CD4-positive, CD25-positive, alpha-beta regulatory T cell (primary cell): ENCODE data around the gene CD6. TPM values are rescaled to one million over a fixed set of nuclear protein-coding genes. Genes with fewer than 3 reads are reported as not detected.

Experiments used
- ATAC-seq, 2 donors: fragments of 150-1000 bp; cut with Tn5 transposase; one replicate each; pipeline ENCODE4 v1.10.0; 2021; ENCODE audit warnings: low read depth in 2 of 2, moderate number of reproducible peaks in 2 of 2, moderate library complexity in 1 of 2
- DNase-seq, 3 donors: peaks; one replicate each; pipeline versions ENCODE4 v3.0.0 to v3.0.0-alpha.2; 2012 to 2022; ENCODE audit warnings: mixed read lengths in 1 of 3
- H3K27ac ChIP-seq: one replicate; pipeline ENCODE4 v1.7.0; 2013; ENCODE audit warnings: mild to moderate bottlenecking, low read length; ENCODE audit not compliant: insufficient read depth, poor library complexity, severe bottlenecking
- H3K27me3 ChIP-seq: one replicate; pipeline ENCODE4 v1.7.0; 2013; ENCODE audit warnings: low read length; ENCODE audit not compliant: control insufficient read depth, insufficient read depth
- H3K36me3 ChIP-seq: one replicate; pipeline ENCODE4 v1.7.0; 2013; ENCODE audit warnings: mild to moderate bottlenecking, low read length, moderate library complexity; ENCODE audit not compliant: control insufficient read depth, insufficient read depth
- H3K4me1 ChIP-seq: 2 replicates; pipeline ENCODE4 v1.7.0; 2013; ENCODE audit warnings: mild to moderate bottlenecking, low read length; ENCODE audit not compliant: insufficient read depth, control insufficient read depth, poor library complexity, severe bottlenecking
- H3K4me3 ChIP-seq: one replicate; pipeline ENCODE4 v1.7.0; 2013; ENCODE audit warnings: low read depth, mild to moderate bottlenecking, low read length, moderate library complexity
- H3K9me3 ChIP-seq, 2 experiments: 1 replicate in 1 of 2; 2 replicates in 1 of 2; pipeline ENCODE4 v1.7.0; 2013; ENCODE audit warnings: low read length in 2 of 2, mild to moderate bottlenecking in 1 of 2, moderate library complexity in 1 of 2; ENCODE audit not compliant: control insufficient read depth in 2 of 2
- H3K27ac Mint-ChIP-seq, 3 donors: one replicate each; pipeline ENCODE4 v1.8.0; 2020 to 2022; ENCODE audit warnings: mild to moderate bottlenecking in 3 of 3, mixed read lengths in 3 of 3, moderate library complexity in 2 of 3
- H3K27me3 Mint-ChIP-seq: one replicate; pipeline ENCODE4 v1.8.0; 2022; ENCODE audit warnings: mild to moderate bottlenecking, mixed read lengths
- H3K36me3 Mint-ChIP-seq: one replicate; pipeline ENCODE4 v1.8.0; 2020; ENCODE audit warnings: mixed read lengths
- H3K4me1 Mint-ChIP-seq, 4 donors: one replicate each; pipeline ENCODE4 v1.8.0; 2020 to 2022; ENCODE audit warnings: mixed read lengths in 4 of 4, mild to moderate bottlenecking in 1 of 4
- H3K4me3 Mint-ChIP-seq, 4 donors: one replicate each; pipeline ENCODE4 v1.8.0; 2020 to 2022; ENCODE audit warnings: mild to moderate bottlenecking in 4 of 4, mixed read lengths in 4 of 4, moderate library complexity in 3 of 4
- H3K9me3 Mint-ChIP-seq, 7 donors: one replicate each; pipeline ENCODE4 v1.8.0; 2020 to 2022; ENCODE audit warnings: mixed read lengths in 7 of 7, mild to moderate bottlenecking in 3 of 7, moderate library complexity in 2 of 7
- polyA plus RNA-seq, 4 donors: library from polyadenylated mRNA; unstranded; fragments of 300-500 nt; fragmentation: Illumina TruSeq; gene quantifications; one replicate each; pipeline ENCODE4 v1.2.3, GENCODE V29; 2021
- total RNA-seq: library from RNA; stranded (reverse); gene quantifications from one replicate; pipeline ENCODE4 v1.2.3, GENCODE V29; 2022

The CD6 gene
- total and polyA plus RNA-seq, 5 donors from 2014 or later: 108 to 398 (median 138) TPM

DNA sequence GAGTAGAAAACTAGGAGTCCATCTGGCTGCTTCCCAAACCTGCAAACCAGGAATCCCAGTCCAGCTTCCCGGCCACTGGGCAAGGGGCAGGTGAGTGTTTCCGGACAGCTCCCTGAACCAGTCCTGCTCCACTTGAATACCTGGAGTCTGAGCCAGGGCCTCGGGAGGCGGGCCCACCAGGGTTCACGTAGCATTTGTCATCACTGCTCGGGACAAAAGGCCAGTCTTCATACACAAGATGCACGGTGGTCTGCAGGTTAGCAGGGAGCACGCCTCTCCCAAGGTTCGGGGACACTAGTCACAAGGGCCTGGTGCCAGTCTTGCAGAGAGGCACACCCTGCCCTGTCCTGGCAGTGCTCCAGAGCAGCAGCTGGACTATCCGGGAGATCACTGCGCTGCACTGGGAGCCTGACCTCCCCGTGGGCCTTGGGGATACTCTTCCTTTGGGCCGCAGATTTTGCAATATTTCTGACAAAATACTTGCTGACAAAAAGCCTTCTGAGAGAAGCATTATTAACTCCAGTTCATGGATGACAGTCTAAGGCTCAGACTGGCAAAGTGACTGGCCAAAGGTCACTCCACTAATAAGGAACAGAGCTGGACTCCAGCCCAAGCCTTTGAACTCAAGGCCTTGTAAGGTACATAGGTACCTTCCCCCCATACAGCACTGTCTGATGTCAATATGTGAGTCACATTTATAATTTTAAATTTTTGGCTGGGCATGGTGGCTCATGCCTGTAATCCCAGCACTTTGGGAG, 25.1 kb downstream of the CD6 start:
- H3K27ac Mint-ChIP-seq: no peak overlapping the region
- peaks cover 34% of the 10 kb centered on the region for H3K36me3 Mint-ChIP-seq
- peaks cover 22% of the 10 kb centered on the region for H3K4me1 ChIP-seq
- no peak overlapping the region for H3K27ac ChIP-seq
- H3K9me3 Mint-ChIP-seq: no peaks in the 10 kb centered on the region
- H3K27me3 ChIP-seq: no peaks in the 10 kb centered on the region
- ATAC-seq (no peak), DNase-seq (no peak)
- peaks cover 20 to 68% (median 34%) of the 10 kb centered on the region in 4 donors for H3K4me1 Mint-ChIP-seq
- H3K9me3 ChIP-seq: no peaks in the 10 kb centered on the region
- H3K27me3 Mint-ChIP-seq: no peaks in the 10 kb centered on the region
- no peak overlapping the region for H3K4me3 Mint-ChIP-seq
- H3K36me3 ChIP-seq: peaks cover 49% of the 10 kb centered on the region
- no peak overlapping the region for H3K4me3 ChIP-seq

- Mint-ChIP-seq H3K4me1 (peaks cover 20 to 75% (median 46%) of the 10 kb centered on the region in 4 donors), H3K36me3 (peaks cover 31% of the 10 kb centered on the region)
- peaks cover 27% of the 10 kb centered on the region for H3K36me3 ChIP-seq
Observed at GRCh38 chr11:61000426-61000825, 28.9 kb downstream of the CD6 start.

GRCh38 chr11:61001931-61002330, 30.5 kb downstream of the CD6 start:
- Mint-ChIP-seq H3K4me3 (peak overlapping the region in 1 of 4 donors; percentile 58), H3K9me3 (no peaks in the 10 kb centered on the region), H3K27ac (peak overlapping the region; percentile 32 to 71 (median 49)), H3K4me1 (peaks cover 20 to 79% (median 55%) of the 10 kb centered on the region in 4 donors), H3K27me3 (no peaks in the 10 kb centered on the region), H3K36me3 (peaks cover 35% of the 10 kb centered on the region)
- Histone ChIP-seq H3K36me3 (peaks cover 23% of the 10 kb centered on the region), H3K4me1 (peaks cover 34% of the 10 kb centered on the region), H3K4me3 (no peak overlapping the region), H3K27me3 (no peaks in the 10 kb centered on the region), H3K9me3 (no peaks in the 10 kb centered on the region), H3K27ac (no peak overlapping the region)
- no peak for ATAC-seq
- no peak for DNase-seq

More at GRCh38 chr11:61000426-61000825, 28.9 kb downstream of the CD6 start:
- Histone ChIP-seq H3K9me3 (no peaks in the 10 kb centered on the region), H3K27me3 (no peaks in the 10 kb centered on the region), H3K4me3 (no peak overlapping the region), H3K27ac (no peak overlapping the region), H3K4me1 (peaks cover 25% of the 10 kb centered on the region)
- peak overlapping the region in 1 of 3 donors; percentile 40 for H3K27ac Mint-ChIP-seq
- DNase-seq: no peak
- H3K4me3 Mint-ChIP-seq: peak overlapping the region in 2 of 4 donors; percentile 43 to 52
- no peak for ATAC-seq
- H3K9me3 Mint-ChIP-seq: no peaks in the 10 kb centered on the region
- no peaks in the 10 kb centered on the region for H3K27me3 Mint-ChIP-seq

DNA sequence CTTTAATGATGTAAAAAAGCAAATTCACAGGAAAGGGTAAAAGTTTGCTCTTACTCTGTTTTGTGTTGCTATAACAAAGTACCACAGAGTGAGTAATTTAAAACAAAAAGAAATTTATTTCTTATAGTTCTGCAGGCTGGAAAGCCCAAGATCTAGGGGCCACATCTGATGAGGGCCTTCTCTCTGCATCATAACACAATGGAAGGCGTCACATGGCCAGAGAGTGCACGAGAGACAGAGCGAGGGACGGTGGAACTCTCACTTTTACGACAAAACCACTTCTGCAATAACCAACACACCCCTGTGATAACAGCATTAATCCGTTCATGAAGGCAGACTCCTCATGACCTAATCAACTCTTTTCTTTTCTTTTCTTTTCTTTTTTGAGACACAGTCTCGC, 31.1 kb downstream of the CD6 start:
- Mint-ChIP-seq H3K27me3 (no peaks in the 10 kb centered on the region), H3K4me1 (peaks cover 20 to 82% (median 55%) of the 10 kb centered on the region in 4 donors), H3K27ac (peak overlapping the region in 2 of 3 donors; percentile 75 to 88), H3K36me3 (peaks cover 35% of the 10 kb centered on the region), H3K9me3 (no peaks in the 10 kb centered on the region), H3K4me3 (peak overlapping the region in 3 of 4 donors; percentile 17 to 84 (median 28))
- no peaks in the 10 kb centered on the region for H3K27me3 ChIP-seq
- peaks cover 39% of the 10 kb centered on the region for H3K4me1 ChIP-seq
- no peak overlapping the region for H3K4me3 ChIP-seq
- no peaks in the 10 kb centered on the region for H3K9me3 ChIP-seq
- DNase-seq (no peak), ATAC-seq (no peak)
- no peak overlapping the region for H3K27ac ChIP-seq
- peaks cover 26% of the 10 kb centered on the region for H3K36me3 ChIP-seq

- Histone ChIP-seq H3K9me3 (no peaks in the 10 kb centered on the region), H3K4me1 (peaks cover 39% of the 10 kb centered on the region), H3K27me3 (no peaks in the 10 kb centered on the region), H3K27ac (peak overlapping the region; percentile 64), H3K4me3 (peak overlapping the region; percentile 72), H3K36me3 (peaks cover 33% of the 10 kb centered on the region)
- Mint-ChIP-seq H3K27me3 (no peaks in the 10 kb centered on the region), H3K9me3 (no peaks in the 10 kb centered on the region), H3K4me1 (peaks cover 6 to 74% (median 49%) of the 10 kb centered on the region in 4 donors), H3K36me3 (peaks cover 38% of the 10 kb centered on the region), H3K4me3 (peak overlapping the region; percentile 78 to 87 (median 84)), H3K27ac (peak overlapping the region; percentile 90 to 94 (median 91))
- peak in 2 of 3 donors; percentile 39 to 60 for DNase-seq
- peak; percentile 72 to 77 for ATAC-seq
Observed at GRCh38 chr11:61004180-61004611, 32.7 kb downstream of the CD6 start.

DNA sequence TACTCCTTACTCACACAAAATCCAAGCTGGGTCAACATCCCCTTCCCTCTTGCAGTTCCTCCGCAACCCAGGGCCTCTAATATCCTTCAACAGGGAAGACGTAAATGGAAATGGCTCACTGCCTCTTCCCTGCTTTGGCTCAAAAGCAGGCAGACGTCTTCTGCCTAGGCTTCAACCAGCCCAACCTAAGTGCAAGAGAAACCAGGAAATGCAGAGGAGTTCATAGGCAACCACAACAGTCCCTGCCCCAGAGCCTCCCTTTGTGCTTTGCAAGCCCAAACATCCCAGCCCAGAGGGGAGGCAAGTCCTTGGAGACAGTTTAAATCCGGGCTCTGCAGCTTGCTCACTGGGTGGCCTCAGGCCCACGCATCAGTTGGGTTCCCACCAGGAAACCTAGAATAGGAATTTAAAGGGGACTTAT, 33.3 kb downstream of the CD6 start:
- H3K9me3 Mint-ChIP-seq: no peaks in the 10 kb centered on the region
- Histone ChIP-seq H3K4me1 (peaks cover 39% of the 10 kb centered on the region), H3K27me3 (no peaks in the 10 kb centered on the region), H3K27ac (peak overlapping the region; percentile 64), H3K4me3 (peak overlapping the region; percentile 72), H3K9me3 (no peaks in the 10 kb centered on the region), H3K36me3 (peaks cover 38% of the 10 kb centered on the region)
- ATAC-seq (peak; percentile 76 to 77), DNase-seq (peak in 2 of 3 donors; percentile 45 to 75)
- H3K27me3 Mint-ChIP-seq: no peaks in the 10 kb centered on the region
- peak overlapping the region; percentile 78 to 87 (median 84) for H3K4me3 Mint-ChIP-seq
- peak overlapping the region; percentile 90 to 95 (median 91) for H3K27ac Mint-ChIP-seq
- peaks cover 40% of the 10 kb centered on the region for H3K36me3 Mint-ChIP-seq
- H3K4me1 Mint-ChIP-seq: peaks cover 6 to 74% (median 49%) of the 10 kb centered on the region in 4 donors

- Histone ChIP-seq H3K27me3 (no peaks in the 10 kb centered on the region), H3K4me1 (peaks cover 36% of the 10 kb centered on the region), H3K36me3 (peaks cover 56% of the 10 kb centered on the region), H3K4me3 (no peak overlapping the region), H3K27ac (no peak overlapping the region), H3K9me3 (no peaks in the 10 kb centered on the region)
- no peaks in the 10 kb centered on the region for H3K27me3 Mint-ChIP-seq
- H3K36me3 Mint-ChIP-seq: peaks cover 37% of the 10 kb centered on the region
- H3K9me3 Mint-ChIP-seq: no peaks in the 10 kb centered on the region
- no peak overlapping the region for H3K4me3 Mint-ChIP-seq
- DNase-seq (no peak), ATAC-seq (no peak)
- H3K4me1 Mint-ChIP-seq: peaks cover 6 to 60% (median 45%) of the 10 kb centered on the region in 4 donors
- H3K27ac Mint-ChIP-seq: peak overlapping the region in 2 of 3 donors; percentile 88 to 90
Observed at GRCh38 chr11:61007383-61007955, 36.0 kb downstream of the CD6 start.
